ENCODE results near the gene SAMD14.

The SAMD14 gene

GRCh38 chr17:50094243-50094752 lies 35.7 kb downstream of the SAMD14 start:
- H3K27me3 Mint-ChIP-seq (ENCODE audit: low read depth, poor library complexity) = peaks cover 29% of the 10 kb centered on the region
- H3K9me3 Mint-ChIP-seq = no peaks in the 10 kb centered on the region
- H3K27ac Mint-ChIP-seq = peak overlapping the region; percentile 67
- peak; percentile 95 for DNase-seq
- TF ChIP-seq CTCF (IDR thresholded peaks at IDR 0.05) = peak; percentile 94
- peaks cover 9% of the 10 kb centered on the region for H3K36me3 Mint-ChIP-seq (ENCODE audit: low read depth)
- peaks cover 69% of the 10 kb centered on the region for H3K4me1 Mint-ChIP-seq
- H3K4me3 Mint-ChIP-seq = peak overlapping the region; percentile 99

- TF ChIP-seq CTCF (IDR thresholded peaks at IDR 0.05) = no peak
- no peak overlapping the region for H3K27ac Mint-ChIP-seq
- H3K36me3 Mint-ChIP-seq (ENCODE audit: low read depth) = peaks cover 8% of the 10 kb centered on the region
- H3K27me3 Mint-ChIP-seq (ENCODE audit: low read depth, poor library complexity) = peaks cover 30% of the 10 kb centered on the region
- DNase-seq = no peak
- H3K4me3 Mint-ChIP-seq = no peak overlapping the region
- peaks cover 68% of the 10 kb centered on the region for H3K4me1 Mint-ChIP-seq
- no peaks in the 10 kb centered on the region for H3K9me3 Mint-ChIP-seq
These were observed 36.2 kb downstream of the SAMD14 start for GRCh38 chr17:50093807-50094206.

- no peak for TF ChIP-seq CTCF (IDR thresholded peaks at IDR 0.05)
- Mint-ChIP-seq H3K4me1 (peaks cover 67% of the 10 kb centered on the region), H3K27me3 (ENCODE audit: low read depth, poor library complexity) (peaks cover 33% of the 10 kb centered on the region), H3K27ac (no peak overlapping the region), H3K9me3 (no peaks in the 10 kb centered on the region), H3K36me3 (ENCODE audit: low read depth) (peaks cover 3% of the 10 kb centered on the region), H3K4me3 (no peak overlapping the region)
- DNase-seq = no peak
These were observed 36.7 kb downstream of the SAMD14 start for GRCh38 chr17:50093246-50093645.

GRCh38 chr17:50091918-50092285 lies 38.1 kb downstream of the SAMD14 start:
- Mint-ChIP-seq H3K4me1 (peaks cover 57% of the 10 kb centered on the region), H3K27me3 (ENCODE audit: low read depth, poor library complexity) (peaks cover 33% of the 10 kb centered on the region), H3K36me3 (ENCODE audit: low read depth) (no peaks in the 10 kb centered on the region), H3K9me3 (no peaks in the 10 kb centered on the region), H3K27ac (no peak overlapping the region), H3K4me3 (no peak overlapping the region)
- no peak for DNase-seq
- no peak for TF ChIP-seq CTCF (IDR thresholded peaks at IDR 0.05)

GRCh38 chr17:50090971-50091917 lies 38.7 kb downstream of the SAMD14 start:
- no peak overlapping the region for H3K27ac Mint-ChIP-seq
- H3K36me3 Mint-ChIP-seq (ENCODE audit: low read depth) = no peaks in the 10 kb centered on the region
- no peak for TF ChIP-seq CTCF (IDR thresholded peaks at IDR 0.05)
- H3K4me1 Mint-ChIP-seq = peaks cover 51% of the 10 kb centered on the region
- no peak overlapping the region for H3K4me3 Mint-ChIP-seq
- DNase-seq = no peak
- H3K9me3 Mint-ChIP-seq = no peaks in the 10 kb centered on the region
- H3K27me3 Mint-ChIP-seq (ENCODE audit: low read depth, poor library complexity) = peaks cover 33% of the 10 kb centered on the region

All from nephron progenitor cell (in vitro differentiated cells).